Tibial nerve (tissue), 4 donors: ENCODE results near the gene ZNF497. TPM values are rescaled to one million over a fixed set of nuclear protein-coding genes. Genes with fewer than 3 reads are reported as not detected.
A peak's percentile ranks its signal among the peaks of the same experiment; 100 is the strongest.
"Not testable (repeated sequence)": the region's sequence is repeated elsewhere in the genome, so short reads cannot be mapped to it uniquely, and the experiment has no call there.

Source experiments
- DNase-seq, 2 donors: peaks; one replicate each; pipeline ENCODE4 v3.0.0-alpha.2; 2019; ENCODE audit warnings: low spot score in 2 of 2
- H3K27ac ChIP-seq, 4 donors: fragments of 200-600 bp; sonication (generic) in 3 of 4; one replicate each; pipeline ENCODE4 v1.5.1; 2017 to 2019; ENCODE audit warnings: mild to moderate bottlenecking in 1 of 4
- H3K27me3 ChIP-seq, 2 donors: fragments of 200-600 bp; sonication (generic) in 1 of 2; one replicate each; pipeline versions ENCODE4 v1.5.1 to v1.6.0; 2017 to 2019
- H3K36me3 ChIP-seq, 3 donors: fragments of 200-600 bp; sonication (generic); one replicate each; pipeline ENCODE4 v1.5.1; 2018 to 2019
- H3K4me1 ChIP-seq, 4 donors: fragments of 200-600 bp; sonication (generic) in 3 of 4; one replicate each; pipeline ENCODE4 v1.5.1; 2017 to 2019
- H3K4me3 ChIP-seq, 4 donors: fragments of 200-600 bp; sonication (generic) in 3 of 4; one replicate each; pipeline ENCODE4 v1.5.1; 2017 to 2019; ENCODE audit warnings: mild to moderate bottlenecking in 1 of 4, moderate library complexity in 1 of 4
- H3K9me3 ChIP-seq, 4 donors: fragments of 200-600 bp; sonication (generic) in 3 of 4; one replicate each; pipeline ENCODE4 v1.5.1; 2017 to 2019
- EP300 ChIP-seq, 2 donors: sonication (generic); formaldehyde crosslinking; IDR thresholded peaks; one replicate each; pipeline ENCODE4 v1.6.1; 2017; ENCODE audit warnings: antibody characterized with exemption in 2 of 2, mild to moderate bottlenecking in 1 of 2
- POLR2A ChIP-seq, 2 donors: fragments of 450-650 bp; IDR thresholded peaks; one replicate each; pipeline ENCODE4 v1.6.1; 2017; ENCODE audit warnings: antibody characterized with exemption in 2 of 2, mild to moderate bottlenecking in 2 of 2, moderate library complexity in 2 of 2
- WGBS, 2 donors: methylation state at CpG; one replicate each; pipeline ENCODE4 v1.1.5; 2018; 5-methylcytosine and 5-hydroxymethylcytosine counted together
- total RNA-seq, 4 donors: library from RNA; depleted of rRNA; stranded (reverse); fragments of >200 nt; gene quantifications; one replicate each; pipeline ENCODE4 v1.1.0, GENCODE V29; 2016
- TF ChIP-seq, protein P1 (sequence below), 5 experiments: fragments of 200-600 bp in 3 of 5; fragments of 450-650 bp in 2 of 5; sonication (generic) in 3 of 5; IDR thresholded peaks; one replicate each; pipeline ENCODE4 v1.5.1; 2016 to 2019; ENCODE audit warnings: antibody characterized with exemption in 5 of 5, mild to moderate bottlenecking in 3 of 5, moderate library complexity in 2 of 5

The ZNF497 gene
- total RNA-seq, 4 donors from 2014 or later = 2.9 to 6.5 (median 3.9) TPM

- Histone ChIP-seq H3K4me1 (peaks cover 0 to 27% (median 12%) of the 10 kb centered on the region in 4 donors), H3K36me3 (peaks cover 0 to 10% (median 0%) of the 10 kb centered on the region in 3 donors), H3K27me3 (no peaks in the 10 kb centered on the region), H3K4me3 (peak overlapping the region in 3 of 4 donors; percentile 69 to 89 (median 77)), H3K9me3 (no peaks in the 10 kb centered on the region), H3K27ac (peak overlapping the region in 2 of 4 donors; percentile 96 to 97)
- 59 to 68% methylated on average over 10 of the region's 10 CpGs for WGBS, 2 donors
- DNase-seq = no peak
- TF ChIP-seq, protein P1, sequence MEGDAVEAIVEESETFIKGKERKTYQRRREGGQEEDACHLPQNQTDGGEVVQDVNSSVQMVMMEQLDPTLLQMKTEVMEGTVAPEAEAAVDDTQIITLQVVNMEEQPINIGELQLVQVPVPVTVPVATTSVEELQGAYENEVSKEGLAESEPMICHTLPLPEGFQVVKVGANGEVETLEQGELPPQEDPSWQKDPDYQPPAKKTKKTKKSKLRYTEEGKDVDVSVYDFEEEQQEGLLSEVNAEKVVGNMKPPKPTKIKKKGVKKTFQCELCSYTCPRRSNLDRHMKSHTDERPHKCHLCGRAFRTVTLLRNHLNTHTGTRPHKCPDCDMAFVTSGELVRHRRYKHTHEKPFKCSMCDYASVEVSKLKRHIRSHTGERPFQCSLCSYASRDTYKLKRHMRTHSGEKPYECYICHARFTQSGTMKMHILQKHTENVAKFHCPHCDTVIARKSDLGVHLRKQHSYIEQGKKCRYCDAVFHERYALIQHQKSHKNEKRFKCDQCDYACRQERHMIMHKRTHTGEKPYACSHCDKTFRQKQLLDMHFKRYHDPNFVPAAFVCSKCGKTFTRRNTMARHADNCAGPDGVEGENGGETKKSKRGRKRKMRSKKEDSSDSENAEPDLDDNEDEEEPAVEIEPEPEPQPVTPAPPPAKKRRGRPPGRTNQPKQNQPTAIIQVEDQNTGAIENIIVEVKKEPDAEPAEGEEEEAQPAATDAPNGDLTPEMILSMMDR (IDR thresholded peaks at IDR 0.05) = peak in 1 of 5 experiments; percentile 33
- no peak for TF ChIP-seq POLR2A (IDR thresholded peaks at IDR 0.05)
These were observed 44.5 kb upstream of the ZNF497 start for GRCh38 chr19:58406818-58407657.

DNA sequence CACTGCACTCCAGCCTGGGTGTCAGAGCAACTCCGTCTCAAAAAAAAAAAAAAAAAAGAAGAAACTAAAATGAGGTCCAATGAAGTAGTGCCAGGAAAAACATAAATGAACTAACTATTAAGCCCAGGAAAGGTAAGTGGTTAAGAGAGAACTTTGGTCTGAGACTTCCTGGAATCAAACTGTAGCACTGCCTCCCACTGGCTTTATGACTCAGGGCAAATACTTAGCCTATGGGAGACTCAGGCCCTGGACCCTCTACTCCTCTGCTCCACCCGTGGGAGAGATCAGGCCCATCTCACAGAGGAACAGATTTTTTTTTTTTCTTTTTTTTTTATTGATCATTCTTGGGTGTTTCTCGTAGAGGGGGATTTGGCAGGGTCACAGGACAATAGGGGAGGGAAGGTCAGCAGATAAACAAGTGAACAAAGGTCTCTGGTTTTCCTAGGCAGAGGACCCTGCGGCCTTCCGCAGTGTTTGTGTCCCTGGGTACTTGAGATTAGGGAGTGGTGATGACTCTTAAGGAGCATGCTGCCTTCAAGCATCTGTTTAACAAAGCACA, 41.4 kb upstream of the ZNF497 start:
- not testable (repeated sequence) for H3K9me3 ChIP-seq, DNase-seq, H3K36me3 ChIP-seq, H3K27ac ChIP-seq, H3K27me3 ChIP-seq, H3K4me3 ChIP-seq
- WGBS, 2 donors = 61 to 68% methylated on average over 4 to 5 of the region's 5 CpGs
- peaks cover 0 to 36% (median 18%) of the 10 kb centered on the region in 4 donors for H3K4me1 ChIP-seq

DNA sequence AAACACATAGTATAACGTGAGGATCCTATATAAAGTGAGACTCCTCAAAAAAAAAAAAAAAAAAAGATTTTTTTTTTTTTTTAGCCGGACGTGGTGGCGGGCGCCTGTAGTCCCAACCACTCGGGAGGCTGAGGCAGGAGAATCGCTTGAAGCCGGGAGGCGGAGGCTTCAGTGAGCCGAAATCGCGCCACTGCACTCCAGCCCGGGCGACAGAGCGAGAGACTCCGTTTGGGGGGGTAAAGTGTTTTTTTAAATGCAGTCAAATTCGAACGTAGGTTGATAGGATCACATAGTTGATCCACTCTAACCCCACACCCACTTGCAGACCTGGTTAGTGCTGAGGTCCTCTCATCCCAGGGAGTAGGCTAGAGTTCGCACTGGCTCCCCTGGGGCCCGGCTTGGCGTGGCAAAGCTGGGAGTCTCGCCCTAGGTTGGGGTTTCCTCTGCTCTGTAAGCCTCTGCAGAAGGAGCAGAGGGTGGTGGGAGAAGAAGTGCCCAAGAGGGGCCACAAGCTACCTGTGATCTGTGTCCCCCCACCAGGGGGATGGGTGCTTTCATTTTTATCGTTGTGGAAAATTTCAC, 39.4 kb upstream of the ZNF497 start:
- H3K36me3 ChIP-seq = peaks cover 0 to 9% (median 0%) of the 10 kb centered on the region in 3 donors
- 33 to 38% methylated on average over 23 of the region's 23 CpGs for WGBS, 2 donors
- H3K27me3 ChIP-seq = peaks cover 0 to 14% of the 10 kb centered on the region in 2 donors
- TF ChIP-seq POLR2A (IDR thresholded peaks at IDR 0.05) = no peak
- TF ChIP-seq, protein P1 (IDR thresholded peaks at IDR 0.05) = peak in 1 of 5 experiments; percentile 14
- H3K27ac ChIP-seq = peak overlapping the region in 3 of 4 donors; percentile 76 to 90 (median 90)
- no peaks in the 10 kb centered on the region for H3K9me3 ChIP-seq
- DNase-seq = no peak
- H3K4me1 ChIP-seq = peaks cover 0 to 27% (median 15%) of the 10 kb centered on the region in 4 donors
- H3K4me3 ChIP-seq = peak overlapping the region; percentile 51 to 79 (median 58)

- peaks cover 0 to 19% of the 10 kb centered on the region in 2 donors for H3K27me3 ChIP-seq
- TF ChIP-seq, protein P1 (IDR thresholded peaks at IDR 0.05) = peak in 1 of 5 experiments; percentile 12
- TF ChIP-seq POLR2A (IDR thresholded peaks at IDR 0.05) (peak; percentile 34 to 69), EP300 (IDR thresholded peaks at IDR 0.05) (peak; percentile 75 to 89)
- DNase-seq = peak; percentile 100
- H3K4me1 ChIP-seq = peaks cover 0 to 29% (median 15%) of the 10 kb centered on the region in 4 donors
- H3K4me3 ChIP-seq = peak overlapping the region; percentile 51 to 79 (median 58)
- H3K36me3 ChIP-seq = peaks cover 0 to 9% (median 0%) of the 10 kb centered on the region in 3 donors
- H3K9me3 ChIP-seq = no peaks in the 10 kb centered on the region
- 1 to 2% methylated on average over 43 to 63 of the region's 80 CpGs for WGBS, 2 donors
- H3K27ac ChIP-seq = peak overlapping the region in 3 of 4 donors; percentile 76 to 90 (median 90)
These were observed 38.6 kb upstream of the ZNF497 start for GRCh38 chr19:58400916-58401839.
